HG02852 (cell line): ENCODE results near the gene GMIP.
"Not testable (repeated sequence)": the region's sequence is repeated elsewhere in the genome, so short reads cannot be mapped to it uniquely, and the experiment has no call there.

Experiments
- ATAC-seq: cut with Tn5 transposase; IDR thresholded peaks from one replicate; pipeline ENCODE4 v1.9.1; 2021; ENCODE audit warnings: mild to moderate bottlenecking, moderate library complexity; ENCODE audit not compliant: unreplicated experiment

The GMIP gene

GRCh38 chr19:19643158-19644053 is at the start of gene GMIP:
Gene GMIP, minus strand, starts transcription at chr19:19643657. Its CDS starts 128 bp downstream, at chr19:19643529.
- peak; percentile 71 for ATAC-seq

GRCh38 chr19:19691683-19692082 is 48.2 kb upstream of the GMIP start:
- ATAC-seq: no peak

- not testable (repeated sequence) for ATAC-seq
Observed at GRCh38 chr19:19689023-19689422, 45.6 kb upstream of the GMIP start.

- ATAC-seq: no peak
Observed at GRCh38 chr19:19687090-19687489, 43.6 kb upstream of the GMIP start.

- ATAC-seq: no peak
Observed at GRCh38 chr19:19686580-19686979, 43.1 kb upstream of the GMIP start.

GRCh38 chr19:19686119-19686518 is 42.7 kb upstream of the GMIP start:
- ATAC-seq: not testable (repeated sequence)

GRCh38 chr19:19679176-19680073 is 36.0 kb upstream of the GMIP start:
- ATAC-seq: no peak

- ATAC-seq: no peak
Observed at GRCh38 chr19:19677579-19677978, 34.1 kb upstream of the GMIP start.

GRCh38 chr19:19674315-19674714 is 30.9 kb upstream of the GMIP start:
- ATAC-seq: no peak

GRCh38 chr19:19672816-19673215 is 29.4 kb upstream of the GMIP start:
- ATAC-seq: no peak

- no peak for ATAC-seq
Observed at GRCh38 chr19:19670070-19670551, 26.7 kb upstream of the GMIP start.

- peak; percentile 63 for ATAC-seq
Observed at GRCh38 chr19:19668230-19669012, 25.0 kb upstream of the GMIP start, which contains the start of gene ZNF101. Gene ZNF101, plus strand, starts transcription at chr19:19668839. Its CDS starts 125 bp downstream, at chr19:19668964.

GRCh38 chr19:19665420-19665948 is 22.0 kb upstream of the GMIP start:
- not testable (repeated sequence) for ATAC-seq

- peak; percentile 78 for ATAC-seq
Observed at GRCh38 chr19:19663256-19664120, 20.0 kb upstream of the GMIP start, which contains the start of gene ATP13A1. Gene ATP13A1, minus strand, starts transcription at chr19:19663676. Its CDS starts 10 bp downstream, at chr19:19663666.

GRCh38 chr19:19662871-19663255 is 19.4 kb upstream of the GMIP start:
- ATAC-seq: no peak

GRCh38 chr19:19662344-19662743 is 18.9 kb upstream of the GMIP start:
- no peak for ATAC-seq

- peak; percentile 32 for ATAC-seq
Observed at GRCh38 chr19:19661675-19662251, 18.3 kb upstream of the GMIP start.

GRCh38 chr19:19661141-19661674 is 17.8 kb upstream of the GMIP start:
- ATAC-seq: no peak
